H9 (cell line): ENCODE data around the gene UMAD1. TPM values are rescaled to one million over a fixed set of nuclear protein-coding genes. Genes with fewer than 3 reads are reported as not detected.

ENCODE experiments used
- DNase-seq: peaks from one replicate; pipeline ENCODE4 v3.0.0-alpha.2; 2017
- H2AFZ ChIP-seq: one replicate; pipeline ENCODE4 v1.6.1; 2013; ENCODE audit warnings: mild to moderate bottlenecking, low read length, control low read depth, moderate library complexity
- H2AK5ac ChIP-seq: 2 replicates; pipeline ENCODE4 v1.6.1; 2013; ENCODE audit warnings: low read length, control low read depth, mixed read lengths; ENCODE audit not compliant: insufficient read length
- H2BK120ac ChIP-seq: one replicate; pipeline ENCODE4 v1.6.1; 2013; ENCODE audit warnings: low read depth, mild to moderate bottlenecking, low read length, control low read depth, inconsistent platforms; ENCODE audit not compliant: poor library complexity, severe bottlenecking
- H2BK12ac ChIP-seq: 2 replicates; pipeline ENCODE4 v1.6.1; 2013; ENCODE audit warnings: low read length, control low read depth, mixed read lengths, low read depth; ENCODE audit not compliant: insufficient read length
- H2BK15ac ChIP-seq: 2 replicates; pipeline ENCODE4 v1.6.1; 2013; ENCODE audit warnings: low read depth, low read length, control low read depth
- H2BK20ac ChIP-seq: one replicate; pipeline ENCODE4 v1.6.1; 2013; ENCODE audit warnings: low read depth, mild to moderate bottlenecking, low read length, control low read depth, inconsistent platforms; ENCODE audit not compliant: poor library complexity, severe bottlenecking
- H2BK5ac ChIP-seq: 2 replicates; pipeline ENCODE4 v1.6.1; 2013; ENCODE audit warnings: low read length, control low read depth, mixed read lengths; ENCODE audit not compliant: insufficient read length
- H3K14ac ChIP-seq: 2 replicates; pipeline ENCODE4 v1.6.1; 2013; ENCODE audit warnings: low read length, control low read depth; ENCODE audit not compliant: insufficient read depth
- H3K18ac ChIP-seq: 2 replicates; pipeline ENCODE4 v1.6.1; 2013; ENCODE audit warnings: low read depth, mild to moderate bottlenecking, mixed read lengths, low read length, control low read depth; ENCODE audit not compliant: insufficient read length
- H3K23ac ChIP-seq: 2 replicates; pipeline ENCODE4 v1.6.1; 2013; ENCODE audit warnings: low read length, control low read depth, mixed read lengths, low read depth; ENCODE audit not compliant: insufficient read length
- H3K23me2 ChIP-seq: 2 replicates; pipeline ENCODE4 v1.6.1; 2013; ENCODE audit warnings: low read depth, mild to moderate bottlenecking, mixed read lengths, low read length, control low read depth; ENCODE audit not compliant: insufficient read length, poor library complexity, severe bottlenecking
- H3K27ac ChIP-seq: 2 replicates; pipeline ENCODE4 v1.5.1; 2013; ENCODE audit warnings: low read length, control low read depth, mixed read lengths, low read depth; ENCODE audit not compliant: insufficient read length
- H3K27me3 ChIP-seq: 2 replicates; pipeline ENCODE4 v1.6.1; 2013; ENCODE audit warnings: low read length, control low read depth, inconsistent platforms; ENCODE audit not compliant: insufficient read depth
- H3K4ac ChIP-seq: 2 replicates; pipeline ENCODE4 v1.6.1; 2013; ENCODE audit warnings: low read depth, mild to moderate bottlenecking, control low read depth, inconsistent platforms, low read length, moderate library complexity
- H3K4me1 ChIP-seq: 2 replicates; pipeline ENCODE4 v1.6.1; 2013; ENCODE audit warnings: low read length, control low read depth, inconsistent platforms; ENCODE audit not compliant: insufficient read depth
- H3K4me2 ChIP-seq: 2 replicates; pipeline ENCODE4 v1.6.1; 2013; ENCODE audit warnings: low read length, control low read depth, mixed read lengths; ENCODE audit not compliant: insufficient read length, insufficient read depth
- H3K56ac ChIP-seq: 2 replicates; pipeline ENCODE4 v1.6.1; 2013; ENCODE audit warnings: low read depth, mild to moderate bottlenecking, mixed read lengths, low read length, control low read depth; ENCODE audit not compliant: insufficient read length
- H3K79me1 ChIP-seq: 2 replicates; pipeline ENCODE4 v1.6.1; 2013; ENCODE audit warnings: low read depth, mild to moderate bottlenecking, moderate library complexity, low read length, control low read depth, inconsistent platforms; ENCODE audit not compliant: insufficient read depth, poor library complexity, severe bottlenecking
- H3K79me2 ChIP-seq: 2 replicates; pipeline ENCODE4 v1.6.1; 2013; ENCODE audit warnings: low read length, control low read depth, inconsistent platforms; ENCODE audit not compliant: insufficient read depth
- H3K9ac ChIP-seq: 2 replicates; pipeline ENCODE4 v1.6.1; 2013; ENCODE audit warnings: low read length, control low read depth, mixed read lengths; ENCODE audit not compliant: insufficient read length; ENCODE audit errors: extremely low read depth
- H3K9me3 ChIP-seq: one replicate; pipeline ENCODE4 v1.6.1; 2013; ENCODE audit warnings: low read depth, low read length, inconsistent platforms; ENCODE audit not compliant: control insufficient read depth
- H3T11ph ChIP-seq: one replicate; pipeline ENCODE4 v1.6.1; 2013; ENCODE audit warnings: mild to moderate bottlenecking, low read length, control low read depth, inconsistent platforms
- H4K20me1 ChIP-seq: one replicate; pipeline ENCODE4 v1.6.1; 2013; ENCODE audit not compliant: control insufficient read depth, insufficient read length, insufficient read depth
- H4K5ac ChIP-seq: 2 replicates; pipeline ENCODE4 v1.6.1; 2013; ENCODE audit warnings: low read depth, mild to moderate bottlenecking, mixed read lengths, low read length, control low read depth; ENCODE audit not compliant: insufficient read length
- H4K8ac ChIP-seq: replicated peaks from 2 replicates; pipeline ENCODE4 v1.6.1; 2013; ENCODE audit warnings: low read length, control low read depth, mixed read lengths, low read depth; ENCODE audit not compliant: insufficient read length
- H4K91ac ChIP-seq: 2 replicates; pipeline ENCODE4 v1.6.1; 2013; ENCODE audit warnings: low read depth, mild to moderate bottlenecking, moderate library complexity, mixed read lengths, low read length, control low read depth; ENCODE audit not compliant: insufficient read length
- H3K27ac Mint-ChIP-seq, 3 experiments: 2 replicates in 2 of 3; 3 replicates in 1 of 3; pipeline ENCODE4 v1.8.0; 2020 to 2021; ENCODE audit warnings: mixed read lengths in 3 of 3, mild to moderate bottlenecking in 1 of 3, moderate library complexity in 1 of 3
- H3K27me3 Mint-ChIP-seq: 2 replicates; pipeline ENCODE4 v1.8.0; 2021; ENCODE audit warnings: low read depth, mild to moderate bottlenecking, moderate library complexity, mixed read lengths
- H3K36me3 Mint-ChIP-seq, 3 experiments: 2 replicates in 2 of 3; 3 replicates in 1 of 3; pipeline ENCODE4 v1.8.0; 2020 to 2021; ENCODE audit warnings: low read depth in 3 of 3, mixed read lengths in 3 of 3; ENCODE audit not compliant: insufficient read depth in 1 of 3
- H3K4me1 Mint-ChIP-seq, 2 experiments: 2 replicates each; pipeline ENCODE4 v1.8.0; 2020; ENCODE audit warnings: mixed read lengths in 2 of 2
- H3K4me3 Mint-ChIP-seq, 2 experiments: 2 replicates in 1 of 2; 3 replicates in 1 of 2; pipeline ENCODE4 v1.8.0; 2020 to 2021; ENCODE audit warnings: mild to moderate bottlenecking in 2 of 2, mixed read lengths in 2 of 2, moderate library complexity in 1 of 2
- H3K9me3 Mint-ChIP-seq, 2 experiments: 2 replicates in 1 of 2; 3 replicates in 1 of 2; pipeline ENCODE4 v1.8.0; 2020; ENCODE audit warnings: mild to moderate bottlenecking in 2 of 2, mixed read lengths in 2 of 2, moderate library complexity in 1 of 2
- WGBS: extraction: QIAGEN DNeasy Blood & Tissue Kit; methylation state at CpG from one replicate; pipeline ENCODE4 v1.1.7; 2013; ENCODE audit warnings: missing lambda C conversion rate, low lambda C conversion rate, mixed read lengths; ENCODE audit not compliant: insufficient read length; ENCODE audit errors: extremely low coverage; 5-methylcytosine and 5-hydroxymethylcytosine counted together
- total RNA-seq: library from RNA; stranded (reverse); gene quantifications from 2 replicates; pipeline ENCODE4 v1.2.1, GENCODE V29; 2021
- TF ChIP-seq, protein P1 (sequence below): fragments of 200-600 bp; sonication (generic); conservative IDR thresholded peaks from 3 replicates; pipeline ENCODE4 v1.8.0; 2021; ENCODE audit warnings: antibody characterized with exemption, mild to moderate bottlenecking

Gene UMAD1
- total RNA-seq, 1 experiment from 2014 or later: 8.9 TPM

DNA sequence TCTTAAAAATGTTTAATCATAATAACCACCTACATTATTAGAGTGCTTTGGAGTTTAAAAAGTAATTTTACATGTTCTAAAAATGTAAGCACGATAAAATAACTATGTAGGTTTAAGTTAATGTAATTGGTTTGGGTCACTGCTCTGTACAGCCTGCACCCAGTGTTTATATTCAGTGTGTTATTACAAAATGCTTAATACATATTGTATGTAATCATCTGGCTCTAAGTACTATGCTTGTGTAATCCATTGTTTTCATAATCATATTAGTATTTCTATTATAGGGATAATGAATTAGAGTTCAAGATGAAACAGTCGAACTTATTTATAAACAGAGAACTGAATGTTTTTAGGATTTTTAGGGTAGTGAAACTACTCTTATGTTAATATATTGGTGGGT lies 64.8 kb downstream of the UMAD1 start:
- Histone ChIP-seq H3K23me2 (no peaks in the 10 kb centered on the region), H3K4me1 (peaks cover 2% of the 10 kb centered on the region; the same call in 1 of the 2 replicates), H4K91ac (no peak overlapping the region), H3K27me3 (no peaks in the 10 kb centered on the region), H3K4ac (no peak overlapping the region), H2BK12ac (no peak overlapping the region), H4K20me1 (no peaks in the 10 kb centered on the region), H2AFZ (no peak overlapping the region), H3T11ph (no peak overlapping the region), H3K56ac (no peak overlapping the region), H3K23ac (no peak overlapping the region), H2AK5ac (no peak overlapping the region), H4K5ac (no peak overlapping the region), H3K18ac (no peak overlapping the region), H3K9ac (no peak overlapping the region), H3K79me2 (no peaks in the 10 kb centered on the region), H3K9me3 (no peaks in the 10 kb centered on the region), H4K8ac (no peak overlapping the region), H3K14ac (no peak overlapping the region), H2BK5ac (no peak overlapping the region), H2BK20ac (no peak overlapping the region), H2BK120ac (no peak overlapping the region), H3K79me1 (no peaks in the 10 kb centered on the region), H3K27ac (no peak overlapping the region), H2BK15ac (no peak overlapping the region), H3K4me2 (no peak overlapping the region)
- H3K4me1 Mint-ChIP-seq: peaks cover 52% of the 10 kb centered on the region in 2 experiments
- H3K36me3 Mint-ChIP-seq: no peaks in the 10 kb centered on the region; a peak in 1 of 7 replicates
- TF ChIP-seq, protein P1, sequence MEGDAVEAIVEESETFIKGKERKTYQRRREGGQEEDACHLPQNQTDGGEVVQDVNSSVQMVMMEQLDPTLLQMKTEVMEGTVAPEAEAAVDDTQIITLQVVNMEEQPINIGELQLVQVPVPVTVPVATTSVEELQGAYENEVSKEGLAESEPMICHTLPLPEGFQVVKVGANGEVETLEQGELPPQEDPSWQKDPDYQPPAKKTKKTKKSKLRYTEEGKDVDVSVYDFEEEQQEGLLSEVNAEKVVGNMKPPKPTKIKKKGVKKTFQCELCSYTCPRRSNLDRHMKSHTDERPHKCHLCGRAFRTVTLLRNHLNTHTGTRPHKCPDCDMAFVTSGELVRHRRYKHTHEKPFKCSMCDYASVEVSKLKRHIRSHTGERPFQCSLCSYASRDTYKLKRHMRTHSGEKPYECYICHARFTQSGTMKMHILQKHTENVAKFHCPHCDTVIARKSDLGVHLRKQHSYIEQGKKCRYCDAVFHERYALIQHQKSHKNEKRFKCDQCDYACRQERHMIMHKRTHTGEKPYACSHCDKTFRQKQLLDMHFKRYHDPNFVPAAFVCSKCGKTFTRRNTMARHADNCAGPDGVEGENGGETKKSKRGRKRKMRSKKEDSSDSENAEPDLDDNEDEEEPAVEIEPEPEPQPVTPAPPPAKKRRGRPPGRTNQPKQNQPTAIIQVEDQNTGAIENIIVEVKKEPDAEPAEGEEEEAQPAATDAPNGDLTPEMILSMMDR: no peak
- H3K27ac Mint-ChIP-seq: no peak overlapping the region
- no peak overlapping the region for H3K4me3 Mint-ChIP-seq
- H3K9me3 Mint-ChIP-seq: no peaks in the 10 kb centered on the region
- no peak for DNase-seq
- no CpG with 5 or more reads among the region's 2 CpGs for WGBS
- H3K27me3 Mint-ChIP-seq: no peaks in the 10 kb centered on the region
